Activated CD8-positive, alpha-beta memory T cell treated with anti-CD3 and anti-CD28 coated beads, Interleukin-2, amount 10 ng/mL, durations not matched to agents 7 days and 5 days (primary cell): ENCODE results near the gene ACTR5. TPM values are rescaled to one million over a fixed set of nuclear protein-coding genes. Genes with fewer than 3 reads are reported as not detected.

Source experiments
- ATAC-seq: fragments of 150-1000 bp; cut with Tn5 transposase; one replicate; pipeline ENCODE4 v1.10.0; 2021; ENCODE audit warnings: moderate library complexity
- CTCF ChIA-PET: fragments of 350-600 bp; sonication (Branson Sonifier 250); formaldehyde crosslinking; loops from one replicate; lab custom pipeline; 2021; ENCODE audit warnings: antibody characterized with exemption; lab: Charles Lee
- DNase-seq: peaks from one replicate; pipeline ENCODE4 v3.0.0-alpha.2; 2020
- H3K27ac Mint-ChIP-seq: one replicate; pipeline ENCODE4 v1.8.0; 2021; ENCODE audit warnings: mild to moderate bottlenecking, mixed read lengths
- H3K27me3 Mint-ChIP-seq: one replicate; pipeline ENCODE4 v1.8.0; 2021; ENCODE audit warnings: mixed read lengths
- H3K36me3 Mint-ChIP-seq: one replicate; pipeline ENCODE4 v1.8.0; 2021; ENCODE audit warnings: mild to moderate bottlenecking, mixed read lengths
- H3K4me1 Mint-ChIP-seq: one replicate; pipeline ENCODE4 v1.8.0; 2021; ENCODE audit warnings: mixed read lengths
- H3K4me3 Mint-ChIP-seq: one replicate; pipeline ENCODE4 v1.8.0; 2021; ENCODE audit warnings: mild to moderate bottlenecking, moderate library complexity, mixed read lengths
- H3K9me3 Mint-ChIP-seq: one replicate; pipeline ENCODE4 v1.8.0; 2022; ENCODE audit warnings: low read depth, mixed read lengths
- total RNA-seq, 2 experiments: library from RNA; stranded (reverse); gene quantifications; one replicate each; pipeline ENCODE4 v1.2.3, GENCODE V29; 2021

ACTR5 gene
- total RNA-seq, 2 experiments from 2014 or later, result 9.5 to 10.6 TPM

- Mint-ChIP-seq H3K36me3 (peaks cover 19% of the 10 kb centered on the region), H3K4me1 (peaks cover 9% of the 10 kb centered on the region), H3K4me3 (no peak overlapping the region), H3K27ac (no peak overlapping the region), H3K9me3 (no peaks in the 10 kb centered on the region), H3K27me3 (no peaks in the 10 kb centered on the region)
- ATAC-seq, result no peak
- no peak for DNase-seq
- CTCF ChIA-PET, result interaction anchor here (0.9 to 1.1 kb wide), 4 partner anchors 9 to 132 kb away, joined by 3 to 5 read pairs (median 3); no protein-coding TSS in a partner anchor
These were observed 12.7 kb downstream of the ACTR5 start for GRCh38 chr20:38760978-38761377.

DNA sequence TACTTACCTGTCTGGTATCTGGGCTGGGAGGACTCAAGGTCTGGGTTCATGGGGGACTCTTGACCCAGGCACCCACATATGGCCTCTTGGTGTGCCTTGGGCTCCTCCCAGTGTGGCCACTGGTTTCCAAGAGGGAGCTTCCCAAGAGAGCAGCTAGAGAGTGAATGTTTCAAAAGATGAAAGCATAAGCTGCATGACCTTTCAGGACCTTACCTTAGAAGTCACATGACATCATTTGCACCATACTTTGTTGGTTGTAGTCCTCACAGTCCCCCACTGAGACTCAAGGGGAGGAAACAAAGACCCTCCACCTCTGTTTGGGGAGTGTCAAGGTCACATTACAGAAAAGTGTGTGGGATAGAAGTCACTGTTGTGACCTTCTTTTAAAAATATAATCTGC lies 13.9 kb downstream of the ACTR5 start:
- Mint-ChIP-seq H3K27me3 (no peaks in the 10 kb centered on the region), H3K27ac (no peak overlapping the region), H3K9me3 (no peaks in the 10 kb centered on the region), H3K36me3 (peaks cover 21% of the 10 kb centered on the region), H3K4me1 (peaks cover 9% of the 10 kb centered on the region), H3K4me3 (no peak overlapping the region)
- ATAC-seq (no peak), DNase-seq (no peak)
- CTCF ChIA-PET, result interaction anchor here (1.6 kb wide), 1 partner anchor 103 kb away, joined by 5 read pairs; no protein-coding TSS in a partner anchor

DNA sequence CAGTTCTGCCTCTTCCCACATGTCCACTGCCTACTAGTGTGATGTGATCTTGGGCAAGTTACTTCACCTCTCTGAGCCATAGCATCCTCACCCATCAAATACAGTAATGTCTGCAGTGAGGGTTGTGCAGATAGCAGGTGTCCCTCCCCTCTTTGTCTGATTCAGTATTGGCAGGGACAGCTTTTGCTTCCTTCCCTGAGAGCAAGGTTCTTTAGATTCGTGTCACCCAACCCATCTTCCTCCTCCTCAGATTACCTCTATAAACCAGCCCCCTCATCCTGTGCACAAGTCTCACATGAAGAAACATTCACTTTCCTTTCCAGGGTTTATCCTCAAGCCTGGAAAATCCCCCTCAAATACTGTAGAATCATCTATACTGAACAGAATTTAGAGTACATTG lies 15.4 kb downstream of the ACTR5 start:
- H3K36me3 Mint-ChIP-seq, result peaks cover 17% of the 10 kb centered on the region

GRCh38 chr20:38764567-38765318 lies 16.5 kb downstream of the ACTR5 start:
- peaks cover 9% of the 10 kb centered on the region for H3K4me1 Mint-ChIP-seq
- peaks cover 18% of the 10 kb centered on the region for H3K36me3 Mint-ChIP-seq
- H3K4me3 Mint-ChIP-seq, result no peak overlapping the region
- no peak for DNase-seq
- no peaks in the 10 kb centered on the region for H3K27me3 Mint-ChIP-seq
- ATAC-seq, result peak; percentile 69
- CTCF ChIA-PET, result interaction anchor here (1.6 to 3.4 kb wide), 3 partner anchors 12 to 34 kb away, joined by 3 to 20 read pairs (median 7); no protein-coding TSS in a partner anchor
- H3K9me3 Mint-ChIP-seq, result no peaks in the 10 kb centered on the region
- no peak overlapping the region for H3K27ac Mint-ChIP-seq

More for the DNA sequence above, 15.4 kb downstream of the ACTR5 start:
- no peak for ATAC-seq
- Mint-ChIP-seq H3K4me1 (peaks cover 9% of the 10 kb centered on the region), H3K4me3 (no peak overlapping the region), H3K9me3 (no peaks in the 10 kb centered on the region), H3K27ac (no peak overlapping the region), H3K27me3 (no peaks in the 10 kb centered on the region)
- DNase-seq, result no peak
- CTCF ChIA-PET, result interaction anchor here (0.8 to 2.5 kb wide), 4 partner anchors 11 to 105 kb away, joined by 3 to 7 read pairs (median 4); no protein-coding TSS in a partner anchor

- CTCF ChIA-PET, result interaction anchor here (1.7 to 3.4 kb wide), 3 partner anchors 14 to 24 kb away, joined by 6 to 20 read pairs (median 7); no protein-coding TSS in a partner anchor
- no peak for ATAC-seq
- peaks cover 18% of the 10 kb centered on the region for H3K36me3 Mint-ChIP-seq
These were observed 17.8 kb downstream of the ACTR5 start for GRCh38 chr20:38766071-38766470.

GRCh38 chr20:38769376-38770295 lies 21.4 kb downstream of the ACTR5 start:
- H3K4me1 Mint-ChIP-seq, result peaks cover 2% of the 10 kb centered on the region
- H3K9me3 Mint-ChIP-seq, result no peaks in the 10 kb centered on the region
- H3K4me3 Mint-ChIP-seq, result no peak overlapping the region
- peaks cover 30% of the 10 kb centered on the region for H3K36me3 Mint-ChIP-seq
- no peak for DNase-seq
- no peak overlapping the region for H3K27ac Mint-ChIP-seq
- H3K27me3 Mint-ChIP-seq, result no peaks in the 10 kb centered on the region
- ATAC-seq, result no peak
- CTCF ChIA-PET, result interaction anchor here (0.9 to 1.4 kb wide), 3 partner anchors 18 to 72 kb away, joined by 3 read pairs; no protein-coding TSS in a partner anchor

More at GRCh38 chr20:38766071-38766470, 17.8 kb downstream of the ACTR5 start:
- H3K27ac Mint-ChIP-seq, result no peak overlapping the region
- no peak for DNase-seq
- no peaks in the 10 kb centered on the region for H3K9me3 Mint-ChIP-seq
- no peak overlapping the region for H3K4me3 Mint-ChIP-seq
- H3K4me1 Mint-ChIP-seq, result peaks cover 9% of the 10 kb centered on the region
- H3K27me3 Mint-ChIP-seq, result no peaks in the 10 kb centered on the region

GRCh38 chr20:38770546-38770945 lies 22.3 kb downstream of the ACTR5 start:
- peaks cover 30% of the 10 kb centered on the region for H3K36me3 Mint-ChIP-seq

DNA sequence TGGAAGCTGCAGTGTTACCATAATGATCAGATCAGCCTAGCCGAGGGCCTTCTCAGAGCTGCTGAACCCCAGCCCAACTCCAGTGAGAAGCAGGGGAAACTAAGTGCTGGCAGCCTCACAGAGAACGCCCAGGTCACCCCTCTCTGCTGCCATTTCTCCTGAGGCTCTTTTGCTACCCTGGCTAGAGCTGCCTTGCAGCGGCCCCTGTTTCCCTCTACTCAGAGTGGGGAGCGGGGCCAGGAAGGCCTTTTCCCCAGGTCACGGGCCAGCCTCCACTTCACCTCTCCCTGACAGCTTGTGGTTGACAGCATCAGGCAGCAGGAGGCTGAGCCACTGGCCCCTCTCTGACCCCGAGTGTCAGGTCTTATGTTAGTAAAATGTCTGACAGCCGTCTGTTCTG lies 22.7 kb downstream of the ACTR5 start:
- H3K36me3 Mint-ChIP-seq, result peaks cover 28% of the 10 kb centered on the region
- H3K27me3 Mint-ChIP-seq, result no peaks in the 10 kb centered on the region
- ATAC-seq (no peak), DNase-seq (no peak)
- H3K9me3 Mint-ChIP-seq, result no peaks in the 10 kb centered on the region
- peaks cover under 1% of the 10 kb centered on the region for H3K4me1 Mint-ChIP-seq
- H3K4me3 Mint-ChIP-seq, result no peak overlapping the region
- no peak overlapping the region for H3K27ac Mint-ChIP-seq
- CTCF ChIA-PET, result interaction anchor here (1.4 kb wide), 1 partner anchor 19 kb away, joined by 3 read pairs; no protein-coding TSS in a partner anchor

More at GRCh38 chr20:38770546-38770945, 22.3 kb downstream of the ACTR5 start:
- no peaks in the 10 kb centered on the region for H3K27me3 Mint-ChIP-seq
- ATAC-seq (no peak), DNase-seq (no peak)
- H3K9me3 Mint-ChIP-seq, result no peaks in the 10 kb centered on the region
- no peak overlapping the region for H3K4me3 Mint-ChIP-seq
- H3K27ac Mint-ChIP-seq, result no peak overlapping the region
- H3K4me1 Mint-ChIP-seq, result no peaks in the 10 kb centered on the region
- CTCF ChIA-PET, result interaction anchor here (1.4 kb wide), 1 partner anchor 19 kb away, joined by 3 read pairs; no protein-coding TSS in a partner anchor

DNA sequence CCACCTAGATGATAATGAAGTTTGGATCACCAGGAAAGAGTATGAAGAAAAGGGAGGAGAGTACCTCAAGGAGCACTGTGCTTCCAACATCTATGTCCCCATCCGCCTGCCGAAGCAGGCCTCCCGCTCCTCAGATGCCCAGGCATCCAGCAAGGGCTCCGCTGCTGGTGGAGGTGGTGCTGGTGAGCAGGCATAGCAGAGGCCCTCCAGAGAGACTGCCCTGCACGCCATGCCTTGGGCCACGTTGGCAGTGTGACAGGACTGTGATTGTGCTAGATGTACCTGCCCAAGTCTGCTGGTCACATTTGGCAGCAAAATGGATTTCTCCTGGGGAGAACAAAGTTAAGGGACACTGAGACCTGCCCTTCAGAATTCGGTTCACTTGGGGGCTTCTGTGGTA lies 23.4 kb downstream of the ACTR5 start:
- Mint-ChIP-seq H3K4me1 (peaks cover 5% of the 10 kb centered on the region), H3K4me3 (no peak overlapping the region), H3K27ac (no peak overlapping the region), H3K36me3 (peaks cover 27% of the 10 kb centered on the region), H3K9me3 (no peaks in the 10 kb centered on the region), H3K27me3 (no peaks in the 10 kb centered on the region)
- CTCF ChIA-PET, result no interaction called here
- DNase-seq, result no peak
- ATAC-seq, result no peak

DNA sequence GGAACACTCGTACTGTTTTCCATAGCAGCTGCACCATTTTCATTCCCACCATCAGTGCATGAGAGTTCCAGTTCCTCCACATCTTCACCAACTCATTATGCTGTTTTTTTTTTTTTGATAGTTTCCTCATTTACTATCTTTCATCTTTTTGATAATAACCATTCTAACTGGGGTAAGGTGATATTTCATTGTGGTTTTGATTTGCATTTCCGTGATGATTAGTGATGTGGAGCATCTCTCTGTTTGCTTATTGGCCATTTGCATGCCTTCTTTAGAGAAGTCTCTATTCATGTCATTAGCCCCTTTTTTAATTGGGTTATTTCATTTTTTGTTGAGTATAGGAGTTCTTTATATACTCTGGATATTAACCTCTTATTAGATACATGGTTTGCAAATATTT lies 25.9 kb downstream of the ACTR5 start:
- peaks cover 7% of the 10 kb centered on the region for H3K4me1 Mint-ChIP-seq
- H3K36me3 Mint-ChIP-seq, result peaks cover 24% of the 10 kb centered on the region
- no peak overlapping the region for H3K27ac Mint-ChIP-seq
- no peak for DNase-seq
- H3K9me3 Mint-ChIP-seq, result no peaks in the 10 kb centered on the region
- CTCF ChIA-PET, result no interaction called here
- H3K27me3 Mint-ChIP-seq, result no peaks in the 10 kb centered on the region
- no peak overlapping the region for H3K4me3 Mint-ChIP-seq
- no peak for ATAC-seq

GRCh38 chr20:38776363-38776762 lies 28.1 kb downstream of the ACTR5 start:
- DNase-seq, result no peak
- ATAC-seq, result peak; percentile 51
- Mint-ChIP-seq H3K36me3 (peaks cover 24% of the 10 kb centered on the region), H3K27me3 (no peaks in the 10 kb centered on the region), H3K4me3 (peak overlapping the region; percentile 22), H3K9me3 (no peaks in the 10 kb centered on the region), H3K4me1 (peaks cover 11% of the 10 kb centered on the region), H3K27ac (peak overlapping the region; percentile 54)
- CTCF ChIA-PET, result interaction anchor here (1.2 kb wide), 1 partner anchor 12 kb away, joined by 5 read pairs; no protein-coding TSS in a partner anchor

- peaks cover 7% of the 10 kb centered on the region for H3K36me3 Mint-ChIP-seq
- ATAC-seq (no peak), DNase-seq (no peak)
- no peak overlapping the region for H3K4me3 Mint-ChIP-seq
- H3K4me1 Mint-ChIP-seq, result peaks cover 11% of the 10 kb centered on the region
- CTCF ChIA-PET, result interaction anchor here (2.5 kb wide), 1 partner anchor 10 kb away, joined by 14 read pairs; no protein-coding TSS in a partner anchor
- no peak overlapping the region for H3K27ac Mint-ChIP-seq
- no peaks in the 10 kb centered on the region for H3K9me3 Mint-ChIP-seq
- H3K27me3 Mint-ChIP-seq, result no peaks in the 10 kb centered on the region
These were observed 31.2 kb downstream of the ACTR5 start for GRCh38 chr20:38779247-38780097.
